K562 (cell line): Measurements from ENCODE around the gene SUB1. TPM values are rescaled to one million over a fixed set of nuclear protein-coding genes. Genes with fewer than 3 reads are reported as not detected.

Experiments used
- BHLHE40 ChIP-seq: IDR thresholded peaks from 2 replicates; pipeline ENCODE4 v1.6.1; 2011; ENCODE audit warnings: low read length, improper control_type of control experiment
- CBX1 ChIP-seq: sonication (generic); IDR thresholded peaks from 2 replicates; pipeline ENCODE4 v1.6.1; 2016; ENCODE audit warnings: antibody characterized with exemption, low read depth, mild to moderate bottlenecking
- DPF2 ChIP-seq: fragments of 450-650 bp; IDR thresholded peaks from 2 replicates; pipeline ENCODE4 v1.6.1; 2016
- FOXA3 ChIP-seq, 2 experiments: fragments of 450-650 bp in 1 of 2; sonication (generic) in 1 of 2; formaldehyde crosslinking; IDR thresholded peaks in 1 of 2; conservative IDR thresholded peaks in 1 of 2; 2 replicates each; pipeline versions ENCODE4 v1.4.0 to v1.8.0; 2020 to 2022; ENCODE audit warnings: mild to moderate bottlenecking in 2 of 2, missing genetic modification reagents in 1 of 2
- FOXP1 ChIP-seq: sonication (generic); formaldehyde crosslinking; IDR thresholded peaks from 2 replicates; pipeline ENCODE4 v1.8.0; 2022; ENCODE audit warnings: mild to moderate bottlenecking, missing genetic modification reagents
- IRF2 ChIP-seq: sonication (generic); formaldehyde crosslinking; IDR thresholded peaks from 2 replicates; pipeline ENCODE4 v1.8.1; 2022; ENCODE audit warnings: mild to moderate bottlenecking, missing genetic modification reagents
- MECOM ChIP-seq: fragments of 250-450 bp; sonication (Bioruptor Pico); IDR thresholded peaks from 2 replicates; pipeline ENCODE4 v1.8.0; 2022; ENCODE audit warnings: inconsistent platforms
- NFYB ChIP-seq: IDR thresholded peaks from 2 replicates; pipeline ENCODE4 v1.6.1; 2011; ENCODE audit warnings: mild to moderate bottlenecking, moderate library complexity; ENCODE audit not compliant: insufficient read length; ENCODE audit errors: extremely low read depth
- STAG1 ChIP-seq: sonication (generic); formaldehyde crosslinking; IDR thresholded peaks from 2 replicates; pipeline ENCODE4 v1.5.0; 2020; ENCODE audit warnings: missing genetic modification reagents, borderline replicate concordance
- TAL1 ChIP-seq: fragments of 450-650 bp; IDR thresholded peaks from 2 replicates; pipeline ENCODE4 v1.6.1; 2016; ENCODE audit warnings: mild to moderate bottlenecking
- ZNF431 ChIP-seq: sonication (generic); formaldehyde crosslinking; IDR thresholded peaks from 2 replicates; pipeline ENCODE4 v1.8.0; 2022; ENCODE audit warnings: mild to moderate bottlenecking, missing genetic modification reagents
- polyA plus RNA-seq, 8 experiments: library from polyadenylated mRNA; depleted of rRNA in 4 of 8; stranded (reverse) in 5 of 8; unstranded in 3 of 8; fragments of >200 nt; fragmentation: Nextera tagmentation in 2 of 8; fragmentation: Illumina TruSeq in 1 of 8; extraction: Ambion mirVana in 2 of 8; extraction: Trizol in 1 of 8; gene quantifications; 2 replicates each; pipeline versions ENCODE4 v1.2.1 to v1.2.3, GENCODE V29; 2011 to 2014; ENCODE audit warnings: inconsistent platforms in 1 of 8, missing spikeins in 1 of 8
- total RNA-seq, 7 experiments: library from RNA; depleted of rRNA in 6 of 7; stranded (reverse); fragments of >200 nt in 6 of 7; fragmentation: Illumina TruSeq in 2 of 7; extraction: Trizol in 2 of 7; gene quantifications; 2 replicates each; pipeline versions ENCODE4 v1.2.1 to v1.2.3, GENCODE V29; 2011 to 2021; ENCODE audit warnings: low replicate concordance in 1 of 7
- TF ChIP-seq, protein P1 (sequence below), 2 experiments: fragments of 450-650 bp; formaldehyde crosslinking in 1 of 2; IDR thresholded peaks; 2 replicates each; pipeline versions ENCODE4 v1.4.0 to v1.6.1; 2014 to 2020; ENCODE audit warnings: mild to moderate bottlenecking in 2 of 2, borderline replicate concordance in 1 of 2, low read depth in 1 of 2
- TF ChIP-seq, protein P2 (sequence below): sonication (generic); formaldehyde crosslinking; IDR thresholded peaks from 2 replicates; pipeline ENCODE4 v1.8.1; 2023; ENCODE audit warnings: mild to moderate bottlenecking, missing genetic modification reagents, moderate library complexity
- TF ChIP-seq, protein P3 (sequence below): IDR thresholded peaks from 2 replicates; pipeline ENCODE4 v1.6.1; 2011; ENCODE audit warnings: borderline replicate concordance, low read depth, mild to moderate bottlenecking, moderate library complexity, low read length; ENCODE audit not compliant: insufficient read depth, poor library complexity, severe bottlenecking
- TF ChIP-seq, protein P4 (sequence below): fragments of 450-650 bp; formaldehyde crosslinking; IDR thresholded peaks from 2 replicates; pipeline ENCODE4 v1.4.0; 2020; ENCODE audit warnings: mild to moderate bottlenecking, moderate library complexity

Gene SUB1
- total and polyA plus RNA-seq, 9 of the 15 experiments (the other 6 are each of a cell fraction or from before 2014, with no cell fraction given), result 336 to 1,031 (median 700) TPM

DNA sequence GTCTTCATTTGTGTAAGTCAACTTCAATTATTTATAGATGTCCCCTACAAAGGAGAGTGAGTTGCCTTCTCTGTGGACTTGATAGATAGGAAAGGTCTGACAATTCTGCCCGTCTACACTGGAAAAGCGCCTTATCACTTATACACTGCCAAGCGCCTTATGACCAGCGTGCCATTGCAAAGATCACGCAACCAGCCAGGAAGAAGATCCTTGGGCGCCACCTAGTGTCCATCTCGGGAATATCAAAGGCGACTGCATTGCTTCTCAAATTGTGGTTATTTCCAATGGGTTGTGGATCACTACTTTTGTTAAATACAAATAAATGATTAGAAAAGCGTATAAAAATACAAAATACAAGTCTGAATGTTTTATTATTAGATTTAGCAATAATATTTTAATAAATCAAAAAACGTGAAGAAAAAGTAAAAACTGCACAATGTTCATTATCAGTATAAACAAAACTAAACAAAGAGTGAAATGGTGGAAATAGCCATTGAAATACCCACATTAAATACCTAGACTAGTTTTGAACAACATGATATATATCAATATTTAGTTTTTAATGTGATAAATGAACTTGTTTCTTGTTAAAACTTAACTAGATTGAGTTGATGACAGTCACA, 27.8 kb downstream of the SUB1 start (continued):
- TF ChIP-seq, protein P1, sequence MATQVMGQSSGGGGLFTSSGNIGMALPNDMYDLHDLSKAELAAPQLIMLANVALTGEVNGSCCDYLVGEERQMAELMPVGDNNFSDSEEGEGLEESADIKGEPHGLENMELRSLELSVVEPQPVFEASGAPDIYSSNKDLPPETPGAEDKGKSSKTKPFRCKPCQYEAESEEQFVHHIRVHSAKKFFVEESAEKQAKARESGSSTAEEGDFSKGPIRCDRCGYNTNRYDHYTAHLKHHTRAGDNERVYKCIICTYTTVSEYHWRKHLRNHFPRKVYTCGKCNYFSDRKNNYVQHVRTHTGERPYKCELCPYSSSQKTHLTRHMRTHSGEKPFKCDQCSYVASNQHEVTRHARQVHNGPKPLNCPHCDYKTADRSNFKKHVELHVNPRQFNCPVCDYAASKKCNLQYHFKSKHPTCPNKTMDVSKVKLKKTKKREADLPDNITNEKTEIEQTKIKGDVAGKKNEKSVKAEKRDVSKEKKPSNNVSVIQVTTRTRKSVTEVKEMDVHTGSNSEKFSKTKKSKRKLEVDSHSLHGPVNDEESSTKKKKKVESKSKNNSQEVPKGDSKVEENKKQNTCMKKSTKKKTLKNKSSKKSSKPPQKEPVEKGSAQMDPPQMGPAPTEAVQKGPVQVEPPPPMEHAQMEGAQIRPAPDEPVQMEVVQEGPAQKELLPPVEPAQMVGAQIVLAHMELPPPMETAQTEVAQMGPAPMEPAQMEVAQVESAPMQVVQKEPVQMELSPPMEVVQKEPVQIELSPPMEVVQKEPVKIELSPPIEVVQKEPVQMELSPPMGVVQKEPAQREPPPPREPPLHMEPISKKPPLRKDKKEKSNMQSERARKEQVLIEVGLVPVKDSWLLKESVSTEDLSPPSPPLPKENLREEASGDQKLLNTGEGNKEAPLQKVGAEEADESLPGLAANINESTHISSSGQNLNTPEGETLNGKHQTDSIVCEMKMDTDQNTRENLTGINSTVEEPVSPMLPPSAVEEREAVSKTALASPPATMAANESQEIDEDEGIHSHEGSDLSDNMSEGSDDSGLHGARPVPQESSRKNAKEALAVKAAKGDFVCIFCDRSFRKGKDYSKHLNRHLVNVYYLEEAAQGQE (IDR thresholded peaks at IDR 0.05; ENCODE audit: borderline replicate concordance), result peak; percentile 76
- TF ChIP-seq, protein P1 (CRISPR knock-in tag; IDR thresholded peaks at IDR 0.05; ENCODE audit: low read depth), result no peak
- TF ChIP-seq CBX1, result no peak
- TF ChIP-seq STAG1 (CRISPR knock-in tag), result peak; percentile 65; the same call in 1 of the 2 replicates
- no peak for TF ChIP-seq FOXP1 (CRISPR knock-in tag)
- TF ChIP-seq FOXA3 (CRISPR knock-in tag; conservative IDR thresholded peaks at IDR 0.05 in 1 of 2, IDR thresholded peaks at IDR 0.05 in 1 of 2), result no peak
- TF ChIP-seq NFYB, result no peak
- TF ChIP-seq BHLHE40, result peak; percentile 70
- no peak for TF ChIP-seq IRF2
- no peak for TF ChIP-seq MECOM (CRISPR knock-in tag)
- 0 out of 2 replicates have a peak, but pooled peaks have one; percentile 21 for TF ChIP-seq DPF2
- TF ChIP-seq, protein P2, sequence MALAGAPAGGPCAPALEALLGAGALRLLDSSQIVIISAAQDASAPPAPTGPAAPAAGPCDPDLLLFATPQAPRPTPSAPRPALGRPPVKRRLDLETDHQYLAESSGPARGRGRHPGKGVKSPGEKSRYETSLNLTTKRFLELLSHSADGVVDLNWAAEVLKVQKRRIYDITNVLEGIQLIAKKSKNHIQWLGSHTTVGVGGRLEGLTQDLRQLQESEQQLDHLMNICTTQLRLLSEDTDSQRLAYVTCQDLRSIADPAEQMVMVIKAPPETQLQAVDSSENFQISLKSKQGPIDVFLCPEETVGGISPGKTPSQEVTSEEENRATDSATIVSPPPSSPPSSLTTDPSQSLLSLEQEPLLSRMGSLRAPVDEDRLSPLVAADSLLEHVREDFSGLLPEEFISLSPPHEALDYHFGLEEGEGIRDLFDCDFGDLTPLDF, result no peak
- TF ChIP-seq TAL1, result no peak
- TF ChIP-seq, protein P3, sequence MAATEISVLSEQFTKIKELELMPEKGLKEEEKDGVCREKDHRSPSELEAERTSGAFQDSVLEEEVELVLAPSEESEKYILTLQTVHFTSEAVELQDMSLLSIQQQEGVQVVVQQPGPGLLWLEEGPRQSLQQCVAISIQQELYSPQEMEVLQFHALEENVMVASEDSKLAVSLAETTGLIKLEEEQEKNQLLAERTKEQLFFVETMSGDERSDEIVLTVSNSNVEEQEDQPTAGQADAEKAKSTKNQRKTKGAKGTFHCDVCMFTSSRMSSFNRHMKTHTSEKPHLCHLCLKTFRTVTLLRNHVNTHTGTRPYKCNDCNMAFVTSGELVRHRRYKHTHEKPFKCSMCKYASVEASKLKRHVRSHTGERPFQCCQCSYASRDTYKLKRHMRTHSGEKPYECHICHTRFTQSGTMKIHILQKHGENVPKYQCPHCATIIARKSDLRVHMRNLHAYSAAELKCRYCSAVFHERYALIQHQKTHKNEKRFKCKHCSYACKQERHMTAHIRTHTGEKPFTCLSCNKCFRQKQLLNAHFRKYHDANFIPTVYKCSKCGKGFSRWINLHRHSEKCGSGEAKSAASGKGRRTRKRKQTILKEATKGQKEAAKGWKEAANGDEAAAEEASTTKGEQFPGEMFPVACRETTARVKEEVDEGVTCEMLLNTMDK, result no peak
- TF ChIP-seq, protein P4, sequence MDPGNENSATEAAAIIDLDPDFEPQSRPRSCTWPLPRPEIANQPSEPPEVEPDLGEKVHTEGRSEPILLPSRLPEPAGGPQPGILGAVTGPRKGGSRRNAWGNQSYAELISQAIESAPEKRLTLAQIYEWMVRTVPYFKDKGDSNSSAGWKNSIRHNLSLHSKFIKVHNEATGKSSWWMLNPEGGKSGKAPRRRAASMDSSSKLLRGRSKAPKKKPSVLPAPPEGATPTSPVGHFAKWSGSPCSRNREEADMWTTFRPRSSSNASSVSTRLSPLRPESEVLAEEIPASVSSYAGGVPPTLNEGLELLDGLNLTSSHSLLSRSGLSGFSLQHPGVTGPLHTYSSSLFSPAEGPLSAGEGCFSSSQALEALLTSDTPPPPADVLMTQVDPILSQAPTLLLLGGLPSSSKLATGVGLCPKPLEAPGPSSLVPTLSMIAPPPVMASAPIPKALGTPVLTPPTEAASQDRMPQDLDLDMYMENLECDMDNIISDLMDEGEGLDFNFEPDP, result no peak
- no peak for TF ChIP-seq ZNF431
